ENCODE data around the gene TRIM41.

GRCh38 chr5:181233088-181233800 is 10.2 kb downstream of the TRIM41 start:
- no peak for TF ChIP-seq EZH2 (IDR thresholded peaks at IDR 0.05; ENCODE audit: borderline replicate concordance, low read length)
- TF ChIP-seq CTCF (conservative IDR thresholded peaks at IDR 0.05 in 1 of 2, IDR thresholded peaks at IDR 0.05 in 1 of 2; ENCODE audit: extremely low read depth in 1 of 2, insufficient read depth in 1 of 2, low read depth in 1 of 2, low read length in 2 of 2): no peak
